GM12872 (cell line): ENCODE data around the gene C17orf75.

Source experiments
- TF ChIP-seq, protein P1 (sequence below): IDR thresholded peaks from 3 replicates; pipeline ENCODE4 v1.5.1; 2011; ENCODE audit warnings: low read depth, mild to moderate bottlenecking, low read length, moderate library complexity; ENCODE audit not compliant: insufficient read depth

C17orf75 gene

GRCh38 chr17:32370426-32370825 is 28.5 kb upstream of the C17orf75 start:
- TF ChIP-seq, protein P1, sequence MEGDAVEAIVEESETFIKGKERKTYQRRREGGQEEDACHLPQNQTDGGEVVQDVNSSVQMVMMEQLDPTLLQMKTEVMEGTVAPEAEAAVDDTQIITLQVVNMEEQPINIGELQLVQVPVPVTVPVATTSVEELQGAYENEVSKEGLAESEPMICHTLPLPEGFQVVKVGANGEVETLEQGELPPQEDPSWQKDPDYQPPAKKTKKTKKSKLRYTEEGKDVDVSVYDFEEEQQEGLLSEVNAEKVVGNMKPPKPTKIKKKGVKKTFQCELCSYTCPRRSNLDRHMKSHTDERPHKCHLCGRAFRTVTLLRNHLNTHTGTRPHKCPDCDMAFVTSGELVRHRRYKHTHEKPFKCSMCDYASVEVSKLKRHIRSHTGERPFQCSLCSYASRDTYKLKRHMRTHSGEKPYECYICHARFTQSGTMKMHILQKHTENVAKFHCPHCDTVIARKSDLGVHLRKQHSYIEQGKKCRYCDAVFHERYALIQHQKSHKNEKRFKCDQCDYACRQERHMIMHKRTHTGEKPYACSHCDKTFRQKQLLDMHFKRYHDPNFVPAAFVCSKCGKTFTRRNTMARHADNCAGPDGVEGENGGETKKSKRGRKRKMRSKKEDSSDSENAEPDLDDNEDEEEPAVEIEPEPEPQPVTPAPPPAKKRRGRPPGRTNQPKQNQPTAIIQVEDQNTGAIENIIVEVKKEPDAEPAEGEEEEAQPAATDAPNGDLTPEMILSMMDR, result no peak

- TF ChIP-seq, protein P1, result no peak
Observed at GRCh38 chr17:32361270-32361669, 19.3 kb upstream of the C17orf75 start.

DNA sequence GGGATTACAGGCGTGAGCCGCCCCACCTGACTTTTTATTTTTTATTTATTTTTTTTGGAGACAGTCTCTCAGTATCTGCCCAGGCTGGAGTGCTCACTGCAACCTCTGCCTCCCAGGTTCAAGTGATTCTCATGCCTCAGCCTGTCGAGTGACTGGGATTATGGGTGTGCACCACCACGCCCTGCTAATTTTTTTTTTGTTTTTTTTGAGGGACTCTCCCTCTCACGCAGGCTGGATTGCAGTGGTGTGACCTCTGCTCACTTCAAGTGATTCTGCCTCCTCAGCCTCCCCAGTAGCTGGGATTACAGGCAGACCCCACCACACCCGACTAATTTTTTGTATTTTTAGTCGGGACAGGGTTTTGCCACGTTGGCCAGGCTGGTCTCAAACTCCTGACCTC is 15.6 kb upstream of the C17orf75 start:
- TF ChIP-seq, protein P1, result no peak

- TF ChIP-seq, protein P1, result no peak
Observed at GRCh38 chr17:32356750-32357149, 14.8 kb upstream of the C17orf75 start.

GRCh38 chr17:32356378-32356743 is 14.4 kb upstream of the C17orf75 start:
- TF ChIP-seq, protein P1, result no peak

- TF ChIP-seq, protein P1, result no peak
Observed at GRCh38 chr17:32355649-32356377, 13.8 kb upstream of the C17orf75 start.

DNA sequence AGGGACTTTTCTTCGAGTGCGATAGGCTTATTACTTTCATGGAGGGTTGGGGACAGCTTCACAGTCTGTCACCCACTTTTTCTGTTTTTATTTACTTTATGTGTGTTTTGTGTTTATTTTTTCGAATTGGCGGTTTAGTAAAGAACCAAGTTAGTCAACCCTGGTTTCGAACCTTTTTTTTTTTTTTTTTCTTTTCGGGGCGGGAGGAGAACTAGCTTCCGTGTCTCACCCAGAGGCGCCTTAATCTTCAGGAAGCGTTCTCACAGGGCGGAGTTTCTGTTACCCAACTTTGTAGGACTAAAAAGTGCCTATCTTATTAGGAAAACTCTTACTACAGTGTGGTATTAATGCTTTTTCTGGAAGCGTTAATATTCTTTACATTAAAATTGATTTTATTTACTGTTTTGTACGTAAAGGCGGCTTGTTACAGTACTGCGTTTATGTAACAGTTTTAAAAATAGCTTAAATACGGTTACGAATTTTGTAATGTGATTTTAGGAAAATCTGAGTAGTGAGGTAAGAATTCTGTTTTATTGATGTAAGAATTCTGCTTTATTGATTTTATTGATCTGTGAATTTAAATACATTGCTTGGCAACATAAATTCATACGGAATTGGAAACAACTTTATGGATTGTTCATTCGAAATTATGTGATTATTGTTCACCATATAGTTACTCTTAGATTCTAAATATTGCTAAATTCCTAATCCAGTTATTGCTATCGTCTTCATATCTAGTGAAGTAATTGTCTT is 8.9 kb upstream of the C17orf75 start:
- TF ChIP-seq, protein P1, result no peak
